Smooth muscle cell (in vitro differentiated cells): ENCODE measurements around the gene CHCHD3. TPM values are rescaled to one million over a fixed set of nuclear protein-coding genes. Genes with fewer than 3 reads are reported as not detected.

ENCODE experiments used
- DNase-seq: peaks from one replicate; lab custom pipeline; 2025; ENCODE audit not compliant: unreplicated experiment; lab: John Stamatoyannopoulos, UW
- H2AFZ ChIP-seq: fragments of 200-600 bp; sonication (generic); 2 replicates; pipeline ENCODE4 v1.6.0; 2016; ENCODE audit warnings: antibody characterized with exemption, low read depth, mild to moderate bottlenecking
- H3F3A ChIP-seq: fragments of 200-600 bp; sonication (generic); 2 replicates; pipeline ENCODE4 v1.6.0; 2017; ENCODE audit warnings: antibody characterized with exemption, low read depth
- H3K27ac ChIP-seq: fragments of 200-600 bp; sonication (generic); 2 replicates; pipeline ENCODE4 v1.5.1; 2016; ENCODE audit warnings: low read depth, mild to moderate bottlenecking
- H3K27me3 ChIP-seq: fragments of 200-600 bp; sonication (generic); 2 replicates; pipeline ENCODE4 v1.6.1; 2016; ENCODE audit warnings: low read depth, mild to moderate bottlenecking
- H3K36me3 ChIP-seq: fragments of 200-600 bp; sonication (generic); 2 replicates; pipeline ENCODE4 v1.5.1; 2016; ENCODE audit warnings: low read depth
- H3K4me1 ChIP-seq: fragments of 200-600 bp; sonication (generic); 2 replicates; pipeline ENCODE4 v1.5.1; 2016; ENCODE audit warnings: low read depth
- H3K4me2 ChIP-seq: fragments of 200-600 bp; sonication (generic); 2 replicates; pipeline ENCODE4 v1.6.0; 2016; ENCODE audit warnings: mild to moderate bottlenecking
- H3K4me3 ChIP-seq: fragments of 200-600 bp; sonication (generic); 2 replicates; pipeline ENCODE4 v1.5.1; 2016; ENCODE audit warnings: mild to moderate bottlenecking
- H3K79me2 ChIP-seq: fragments of 200-600 bp; sonication (generic); 2 replicates; pipeline ENCODE4 v1.6.0; 2016; ENCODE audit warnings: low read depth, mild to moderate bottlenecking
- H3K9ac ChIP-seq: fragments of 200-600 bp; sonication (generic); 2 replicates; pipeline ENCODE4 v1.6.0; 2016; ENCODE audit warnings: low read depth
- H3K9me3 ChIP-seq: fragments of 200-600 bp; sonication (generic); replicated peaks from 2 replicates; pipeline ENCODE4 v1.5.1; 2016; ENCODE audit warnings: low read depth
- H4K20me1 ChIP-seq: fragments of 200-600 bp; sonication (generic); 2 replicates; pipeline ENCODE4 v1.6.0; 2016; ENCODE audit warnings: low read depth
- CTCF ChIP-seq: fragments of 200-600 bp; sonication (generic); IDR thresholded peaks from 2 replicates; pipeline ENCODE4 v1.5.1; 2017; ENCODE audit warnings: borderline replicate concordance, mild to moderate bottlenecking, antibody characterized with exemption; ENCODE audit not compliant: insufficient read depth, poor library complexity, severe bottlenecking
- WGBS: methylation state at CpG from one replicate; pipeline ENCODE4 v1.1.7; 2016; ENCODE audit warnings: low lambda C conversion rate; 5-methylcytosine and 5-hydroxymethylcytosine counted together
- polyA plus RNA-seq: library from polyadenylated mRNA; unstranded; fragments of >200 nt; fragmentation: Nextera tagmentation; extraction: Ambion mirVana; gene quantifications from 2 replicates; pipeline ENCODE4 v1.2.1, GENCODE V29; 2016
- total RNA-seq: library from RNA; depleted of rRNA; stranded (reverse); fragments of >200 nt; gene quantifications from 2 replicates; pipeline ENCODE4 v1.2.3, GENCODE V29; 2014

The CHCHD3 gene
- total and polyA plus RNA-seq, 2 experiments from 2014 or later = 49.8 to 59.2 TPM

DNA sequence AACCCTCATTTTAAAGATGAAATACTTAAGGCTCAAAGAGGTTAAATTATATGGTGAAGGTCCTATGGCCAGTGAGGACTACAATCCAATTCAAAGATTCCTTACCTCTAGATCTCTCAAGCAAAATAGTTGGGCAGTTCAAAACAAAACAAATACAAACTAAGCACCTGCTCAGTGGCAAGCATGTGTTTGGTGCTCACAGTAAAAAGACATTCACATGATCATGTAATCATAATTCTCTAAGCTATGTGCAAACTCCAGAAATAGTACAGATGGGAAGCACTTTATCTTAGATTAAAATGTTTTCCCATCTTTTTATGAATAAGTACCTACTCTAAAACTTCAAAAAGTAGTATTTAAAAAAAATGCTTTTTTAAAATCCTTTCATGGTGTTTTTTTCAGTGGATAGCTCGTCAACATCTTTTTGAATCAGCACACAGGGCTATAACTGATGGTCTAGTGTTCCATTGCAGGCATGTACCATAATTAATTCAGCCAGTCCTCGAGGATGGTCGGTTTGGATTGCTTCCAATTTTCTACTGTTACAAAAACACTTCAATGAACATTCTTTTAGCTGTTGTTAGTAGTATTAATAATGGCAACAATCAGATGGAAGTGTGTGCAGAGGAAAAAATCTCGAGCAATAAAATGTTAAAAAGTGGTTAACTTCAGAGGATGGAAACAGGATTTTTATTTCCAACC is 58.4 kb downstream of the CHCHD3 start:
- no peak overlapping the region for H2AFZ ChIP-seq
- 90% methylated on average over 4 of the region's 4 CpGs for WGBS
- no peak overlapping the region for H3K4me3 ChIP-seq

DNA sequence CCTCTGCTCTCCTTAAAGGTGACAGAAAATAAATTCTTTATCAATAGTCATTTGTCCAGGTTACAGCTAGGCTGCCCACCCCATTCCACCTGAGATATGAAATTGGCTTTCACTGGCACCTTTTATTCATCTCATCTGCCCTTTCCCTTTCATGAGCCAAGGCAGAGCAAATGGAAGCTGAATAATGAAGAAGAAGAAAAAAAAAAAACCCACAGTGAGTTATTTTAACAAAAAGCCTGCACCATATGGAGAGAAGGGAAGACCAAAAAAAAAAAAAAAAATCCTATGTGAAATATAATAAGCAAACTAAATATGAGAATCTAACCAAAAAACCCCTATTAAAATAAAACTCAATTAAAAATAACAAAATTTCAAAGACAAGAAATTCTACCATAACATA is 59.2 kb downstream of the CHCHD3 start:
- H3K36me3 ChIP-seq = no peaks in the 10 kb centered on the region
- H3K79me2 ChIP-seq = peaks cover 24% of the 10 kb centered on the region
- H4K20me1 ChIP-seq = peaks cover 45% of the 10 kb centered on the region
- H3K9ac ChIP-seq = no peak overlapping the region
- H3K4me2 ChIP-seq = no peak overlapping the region
- H3K9me3 ChIP-seq = no peaks in the 10 kb centered on the region
- H3K4me3 ChIP-seq = no peak overlapping the region
- H3F3A ChIP-seq = no peaks in the 10 kb centered on the region
- H3K27ac ChIP-seq = no peak overlapping the region
- DNase-seq = no peak
- no peaks in the 10 kb centered on the region for H3K27me3 ChIP-seq
- H2AFZ ChIP-seq = no peak overlapping the region
- H3K4me1 ChIP-seq = no peaks in the 10 kb centered on the region
- no peak for TF ChIP-seq CTCF

More for the DNA sequence above, 58.4 kb downstream of the CHCHD3 start:
- TF ChIP-seq CTCF = no peak
- H4K20me1 ChIP-seq = peaks cover 37% of the 10 kb centered on the region
- H3K4me1 ChIP-seq = no peaks in the 10 kb centered on the region
- DNase-seq = no peak
- no peak overlapping the region for H3K27ac ChIP-seq
- no peaks in the 10 kb centered on the region for H3K27me3 ChIP-seq
- H3K9ac ChIP-seq = no peak overlapping the region
- H3K79me2 ChIP-seq = peaks cover 22% of the 10 kb centered on the region
- H3K9me3 ChIP-seq = no peaks in the 10 kb centered on the region
- no peaks in the 10 kb centered on the region for H3F3A ChIP-seq
- H3K4me2 ChIP-seq = no peak overlapping the region
- H3K36me3 ChIP-seq = no peaks in the 10 kb centered on the region

- H3K27me3 ChIP-seq = no peaks in the 10 kb centered on the region
- H3K9ac ChIP-seq = no peak overlapping the region
- no peak overlapping the region for H2AFZ ChIP-seq
- H4K20me1 ChIP-seq = peaks cover 51% of the 10 kb centered on the region
- H3K4me1 ChIP-seq = no peaks in the 10 kb centered on the region
- DNase-seq = no peak
- no peaks in the 10 kb centered on the region for H3F3A ChIP-seq
- no peaks in the 10 kb centered on the region for H3K36me3 ChIP-seq
- 76% methylated on average over 3 of the region's 3 CpGs for WGBS
- no peak for TF ChIP-seq CTCF
- H3K4me2 ChIP-seq = no peak overlapping the region
- H3K79me2 ChIP-seq = peaks cover 27% of the 10 kb centered on the region
- H3K27ac ChIP-seq = no peak overlapping the region
- no peak overlapping the region for H3K4me3 ChIP-seq
- H3K9me3 ChIP-seq = no peaks in the 10 kb centered on the region
Measured at GRCh38 chr7:133021196-133021595, 60.7 kb downstream of the CHCHD3 start.

- Histone ChIP-seq H3K4me2 (no peak overlapping the region), H3K4me3 (no peak overlapping the region), H3K27ac (no peak overlapping the region), H3K4me1 (no peaks in the 10 kb centered on the region), H3F3A (no peaks in the 10 kb centered on the region), H3K27me3 (no peaks in the 10 kb centered on the region), H3K79me2 (peaks cover 22% of the 10 kb centered on the region), H2AFZ (no peak overlapping the region), H3K9ac (no peak overlapping the region), H3K36me3 (no peaks in the 10 kb centered on the region), H4K20me1 (peaks cover 44% of the 10 kb centered on the region), H3K9me3 (no peaks in the 10 kb centered on the region)
- 69% methylated on average over 6 of the region's 6 CpGs for WGBS
- TF ChIP-seq CTCF = no peak
- DNase-seq = no peak
Measured at GRCh38 chr7:133020496-133020895, 61.4 kb downstream of the CHCHD3 start.
